ENCODE data around the gene NCEH1.
"Not testable (repeated sequence)": the region's sequence is repeated elsewhere in the genome, so short reads cannot be mapped to it uniquely, and the experiment has no call there.

Gene NCEH1, protein sequence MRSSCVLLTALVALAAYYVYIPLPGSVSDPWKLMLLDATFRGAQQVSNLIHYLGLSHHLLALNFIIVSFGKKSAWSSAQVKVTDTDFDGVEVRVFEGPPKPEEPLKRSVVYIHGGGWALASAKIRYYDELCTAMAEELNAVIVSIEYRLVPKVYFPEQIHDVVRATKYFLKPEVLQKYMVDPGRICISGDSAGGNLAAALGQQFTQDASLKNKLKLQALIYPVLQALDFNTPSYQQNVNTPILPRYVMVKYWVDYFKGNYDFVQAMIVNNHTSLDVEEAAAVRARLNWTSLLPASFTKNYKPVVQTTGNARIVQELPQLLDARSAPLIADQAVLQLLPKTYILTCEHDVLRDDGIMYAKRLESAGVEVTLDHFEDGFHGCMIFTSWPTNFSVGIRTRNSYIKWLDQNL

DNA sequence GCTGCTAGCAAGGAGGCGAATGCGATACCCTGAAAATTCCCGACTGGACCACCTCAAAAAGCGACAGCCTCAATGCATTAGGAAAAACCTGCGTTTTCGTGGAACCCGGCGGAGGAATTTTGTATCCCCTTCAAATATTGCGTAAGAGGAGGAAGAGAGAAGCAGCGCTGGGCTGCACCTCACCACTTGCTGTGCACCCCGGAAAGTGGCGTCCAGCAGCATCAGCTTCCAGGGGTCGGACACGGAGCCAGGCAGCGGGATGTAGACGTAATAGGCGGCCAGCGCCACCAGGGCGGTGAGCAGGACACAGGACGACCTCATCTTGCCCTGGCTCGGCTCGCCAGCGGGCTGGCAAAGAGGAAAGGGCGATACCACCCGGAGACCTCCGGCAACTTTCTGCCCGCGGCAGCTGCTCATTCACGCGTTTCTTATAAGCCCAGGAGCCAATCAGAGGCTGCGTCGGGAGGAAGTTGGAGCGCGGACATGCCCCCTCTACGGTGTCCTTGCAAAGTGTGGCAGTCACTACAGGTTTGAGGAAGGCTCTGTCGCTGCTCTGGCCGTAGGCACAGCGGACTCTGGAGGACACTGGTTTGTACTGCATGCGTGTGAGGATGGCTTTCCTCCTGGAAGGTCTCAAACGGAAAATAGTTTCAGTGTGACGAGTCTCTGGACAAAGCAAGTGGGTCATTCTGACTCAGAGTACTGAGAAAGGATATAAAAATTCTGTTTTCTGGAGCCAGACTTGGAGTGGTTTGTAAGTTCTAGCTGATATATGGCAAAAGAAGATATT lies at the start of gene NCEH1:
TSS of gene NCEH1 (minus strand) at position 404 of the 790 bp plus-strand sequence. CDS start at position 321, 83 bp downstream.
- DNase-seq (ENCODE audit: low read depth) = peak; percentile 41

DNA sequence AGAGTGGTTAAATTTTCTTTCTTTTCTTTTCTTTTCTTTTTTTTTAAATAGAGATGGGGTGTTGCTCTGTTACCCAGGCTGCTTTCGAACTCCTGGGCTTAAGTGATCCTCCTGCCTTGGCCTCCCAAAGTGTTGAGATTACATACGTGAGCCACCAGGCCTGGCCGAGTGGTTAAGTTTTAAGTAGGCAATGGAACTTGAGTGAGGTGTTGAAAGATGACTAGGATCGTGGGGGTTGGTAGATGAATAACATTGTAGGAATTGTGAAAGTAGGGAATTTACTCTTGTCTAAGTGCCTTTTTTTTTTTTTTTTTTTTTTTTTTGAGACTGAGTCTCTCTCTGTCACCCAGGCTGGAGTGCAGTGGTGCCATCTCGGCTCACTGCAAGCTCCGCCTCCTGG lies 49.5 kb upstream of the NCEH1 start:
- not testable (repeated sequence) for DNase-seq (ENCODE audit: low read depth)

- DNase-seq (ENCODE audit: low read depth) = no peak
Observed at GRCh38 chr3:172753125-172753524, 42.3 kb upstream of the NCEH1 start.

GRCh38 chr3:172752651-172753050 lies 41.8 kb upstream of the NCEH1 start:
- DNase-seq (ENCODE audit: low read depth) = no peak

DNA sequence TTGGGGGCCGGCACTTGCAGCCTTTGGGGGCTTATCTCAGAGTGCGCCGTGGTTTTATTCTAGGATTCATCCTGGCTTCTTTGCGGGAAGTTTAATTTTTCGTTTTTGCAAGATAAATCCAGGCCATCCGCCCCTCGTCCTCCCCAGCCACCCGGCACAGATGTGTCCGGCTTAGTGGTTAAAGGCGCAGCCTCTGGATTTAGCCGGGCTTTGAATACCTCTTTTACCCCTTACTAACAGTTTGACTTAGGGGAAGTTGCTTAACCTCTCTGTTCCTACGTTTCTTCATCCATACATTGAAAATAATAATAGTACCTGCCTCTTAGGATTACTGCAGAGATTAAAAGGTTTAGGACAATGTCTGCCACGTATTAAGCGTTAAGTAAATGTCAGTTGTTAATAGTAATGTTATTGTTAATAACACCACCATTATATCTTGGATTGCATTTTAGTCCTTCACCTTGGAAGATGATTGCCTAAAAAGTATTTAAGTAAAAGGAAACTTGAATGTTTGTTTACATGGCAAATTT lies 40.4 kb upstream of the NCEH1 start:
- no peak for DNase-seq (ENCODE audit: low read depth)

DNA sequence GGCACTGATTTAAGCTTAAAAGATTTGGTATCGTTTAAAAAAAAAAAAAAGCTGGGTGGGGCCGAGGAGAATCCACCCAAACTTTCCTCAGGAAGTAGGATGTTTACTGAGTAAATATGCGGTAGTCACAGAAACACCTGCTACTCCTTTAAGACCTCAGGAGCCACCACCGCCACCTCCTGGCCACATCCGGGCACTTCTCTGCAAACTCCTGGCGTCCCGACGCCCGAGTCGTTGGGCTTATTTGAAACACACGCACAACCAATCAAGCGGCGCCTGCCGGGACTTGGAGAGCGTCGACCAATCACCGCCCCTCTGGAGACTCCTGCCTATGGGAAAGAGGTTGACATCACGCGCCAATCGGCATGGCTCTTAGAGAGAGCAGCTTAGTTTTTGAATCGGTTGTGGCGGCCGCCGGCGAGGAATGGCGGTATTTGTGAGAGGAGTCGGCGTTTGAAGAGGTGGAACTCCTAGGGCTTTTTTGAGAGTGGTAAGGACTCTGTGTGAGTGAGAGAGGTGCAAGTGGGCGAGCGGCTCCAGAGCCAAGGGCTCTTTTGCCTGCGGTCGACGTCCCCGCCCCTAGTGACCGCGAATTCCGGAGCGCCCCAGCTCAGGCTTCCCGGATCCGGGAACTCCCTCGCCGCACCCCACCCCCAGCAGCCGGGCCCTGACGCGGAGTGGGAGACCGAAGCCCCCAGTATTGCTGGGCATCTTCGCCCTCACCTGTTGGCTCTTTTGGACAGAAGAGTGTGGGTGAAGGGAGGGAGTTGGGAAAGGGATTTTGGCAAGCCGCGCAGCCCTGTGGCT lies 39.7 kb upstream of the NCEH1 start, which contains the start of gene ECT2:
TSS of gene ECT2 (plus strand) at position 359 of the 807 bp plus-strand sequence. CDS start 3,805 bp downstream, outside the sequence.
- DNase-seq (ENCODE audit: low read depth) = peak; percentile 97

GRCh38 chr3:172750069-172750367 lies 39.2 kb upstream of the NCEH1 start:
- no peak for DNase-seq (ENCODE audit: low read depth)

DNA sequence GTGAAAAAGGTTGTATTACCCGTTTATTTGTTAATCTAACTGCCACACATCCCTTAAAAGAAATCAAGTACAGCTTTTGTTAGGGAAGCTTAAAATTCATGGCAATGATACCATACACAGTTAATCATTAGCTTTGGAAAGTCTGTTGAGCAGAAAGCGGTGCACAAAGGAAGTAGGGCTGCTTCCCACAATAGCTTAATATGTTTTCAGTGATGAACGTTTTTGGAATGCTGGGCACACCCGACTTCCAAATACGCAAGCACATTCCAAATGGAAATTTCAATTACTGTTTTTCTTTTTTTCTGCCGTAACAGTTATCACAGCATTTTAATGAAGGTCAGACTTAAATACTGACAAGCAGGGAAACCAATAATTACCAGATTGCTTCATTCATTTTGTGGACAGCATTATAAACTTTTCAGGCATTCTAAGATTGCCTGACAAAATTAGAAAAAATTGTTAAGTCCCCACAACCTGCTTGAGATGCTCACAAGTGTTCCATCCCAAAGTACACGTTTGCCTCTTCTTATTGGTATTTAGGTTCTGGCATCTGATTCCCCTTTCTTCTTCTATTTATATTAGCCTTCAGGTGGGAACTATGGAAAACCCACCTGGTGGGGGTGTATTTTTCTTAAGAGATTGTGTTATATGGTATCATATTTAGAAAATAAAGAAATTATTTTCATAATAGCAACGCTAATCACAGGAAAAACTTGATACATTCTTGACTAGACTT lies 38.5 kb upstream of the NCEH1 start:
- no peak for DNase-seq (ENCODE audit: low read depth)

- no peak for DNase-seq (ENCODE audit: low read depth)
Observed at GRCh38 chr3:172746475-172746874, 35.6 kb upstream of the NCEH1 start.

GRCh38 chr3:172739462-172739861 lies 28.6 kb upstream of the NCEH1 start:
- no peak for DNase-seq (ENCODE audit: low read depth)

GRCh38 chr3:172735014-172735413 lies 24.1 kb upstream of the NCEH1 start:
- no peak for DNase-seq (ENCODE audit: low read depth)

DNA sequence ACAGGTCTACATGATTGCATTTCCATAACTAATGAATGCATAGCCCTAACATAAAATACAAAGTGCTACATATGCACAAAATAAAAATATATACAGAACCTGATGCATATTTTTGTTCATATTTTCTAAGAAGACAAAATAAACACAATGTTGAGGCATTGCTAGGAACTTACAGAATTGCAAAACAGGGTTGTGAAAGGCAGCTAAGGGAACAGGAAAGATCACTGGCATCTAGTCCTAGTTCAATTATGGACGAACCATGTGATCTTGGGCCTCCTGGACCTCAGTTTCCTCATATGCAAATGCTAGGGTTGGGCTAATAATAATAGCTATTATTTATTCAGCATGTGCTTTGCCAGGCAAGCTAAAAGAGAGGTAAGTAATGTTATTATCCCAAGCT lies 15.5 kb upstream of the NCEH1 start:
- no peak for DNase-seq (ENCODE audit: low read depth)

GRCh38 chr3:172722536-172723040 lies 11.7 kb upstream of the NCEH1 start:
- DNase-seq (ENCODE audit: low read depth) = not testable (repeated sequence)

GRCh38 chr3:172717493-172718088 lies 6.7 kb upstream of the NCEH1 start:
- DNase-seq (ENCODE audit: low read depth) = no peak

GRCh38 chr3:172716476-172716875 lies 5.6 kb upstream of the NCEH1 start:
- no peak for DNase-seq (ENCODE audit: low read depth)

- DNase-seq (ENCODE audit: low read depth) = no peak
Observed at GRCh38 chr3:172713316-172713715, 2.4 kb upstream of the NCEH1 start.

DNA sequence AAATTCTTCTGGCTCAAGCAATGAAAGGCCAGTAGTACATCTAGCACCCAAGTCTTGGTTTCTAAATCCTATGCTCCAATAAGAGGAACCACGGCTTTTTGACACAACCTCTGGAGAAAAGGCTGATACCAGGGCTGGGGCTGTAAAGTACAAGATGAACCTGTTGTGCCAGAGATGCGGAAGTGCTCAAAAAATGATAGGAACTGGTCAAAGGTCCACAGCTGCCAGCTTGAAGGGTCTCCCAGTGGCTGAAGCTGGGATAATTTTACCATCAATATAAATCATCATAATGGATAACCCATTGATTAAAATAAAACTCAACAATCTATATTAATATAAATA lies 558 bp upstream of the NCEH1 start:
- DNase-seq (ENCODE audit: low read depth) = no peak

GRCh38 chr3:172709774-172710663 lies 848 bp downstream of the NCEH1 start:
- DNase-seq (ENCODE audit: low read depth) = no peak

GRCh38 chr3:172708921-172709773 lies 1.7 kb downstream of the NCEH1 start:
- no peak for DNase-seq (ENCODE audit: low read depth)
